Measurements from ENCODE around the gene DGKD.

The DGKD gene

GRCh38 chr2:233430651-233431050 lies 76.4 kb downstream of the DGKD start:
- no peak for DNase-seq

DNA sequence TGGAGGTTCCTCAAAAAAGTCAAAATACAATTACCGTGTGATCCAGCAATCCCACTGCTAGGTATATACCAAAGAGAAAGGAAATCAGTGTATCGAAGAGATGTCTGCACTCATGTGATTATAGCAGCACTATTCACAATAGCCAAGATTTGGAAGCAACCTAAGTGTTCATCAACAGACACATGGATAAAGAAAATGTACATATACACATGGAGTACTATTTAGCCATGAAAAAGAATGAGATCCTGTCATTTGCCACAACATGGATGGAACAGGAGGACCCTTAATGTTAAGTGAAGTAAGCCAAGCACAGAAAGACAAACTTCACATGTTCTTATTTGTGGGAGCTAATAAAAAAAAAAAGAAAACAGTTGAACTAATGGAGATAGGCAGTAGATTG lies 78.7 kb downstream of the DGKD start:
- DNase-seq: no peak

DNA sequence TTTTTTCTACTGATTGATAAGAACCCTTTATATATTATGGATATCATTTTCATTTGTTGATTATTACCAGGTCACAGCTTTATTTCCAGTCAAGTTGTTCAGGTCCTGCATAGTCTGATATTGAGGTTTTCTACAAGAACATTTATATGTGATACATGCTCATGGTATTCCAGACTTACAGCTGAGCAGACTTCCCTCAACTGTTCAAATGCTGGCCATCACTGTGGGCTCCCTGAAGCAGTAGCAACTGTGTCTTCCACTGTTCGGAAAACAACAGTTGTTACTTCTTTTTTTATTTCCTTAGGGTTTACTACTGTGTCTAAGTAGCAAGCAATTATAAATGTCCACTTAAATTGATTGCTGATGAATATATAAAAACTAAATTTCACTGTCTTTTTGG lies 79.5 kb downstream of the DGKD start:
- no peak for DNase-seq

DNA sequence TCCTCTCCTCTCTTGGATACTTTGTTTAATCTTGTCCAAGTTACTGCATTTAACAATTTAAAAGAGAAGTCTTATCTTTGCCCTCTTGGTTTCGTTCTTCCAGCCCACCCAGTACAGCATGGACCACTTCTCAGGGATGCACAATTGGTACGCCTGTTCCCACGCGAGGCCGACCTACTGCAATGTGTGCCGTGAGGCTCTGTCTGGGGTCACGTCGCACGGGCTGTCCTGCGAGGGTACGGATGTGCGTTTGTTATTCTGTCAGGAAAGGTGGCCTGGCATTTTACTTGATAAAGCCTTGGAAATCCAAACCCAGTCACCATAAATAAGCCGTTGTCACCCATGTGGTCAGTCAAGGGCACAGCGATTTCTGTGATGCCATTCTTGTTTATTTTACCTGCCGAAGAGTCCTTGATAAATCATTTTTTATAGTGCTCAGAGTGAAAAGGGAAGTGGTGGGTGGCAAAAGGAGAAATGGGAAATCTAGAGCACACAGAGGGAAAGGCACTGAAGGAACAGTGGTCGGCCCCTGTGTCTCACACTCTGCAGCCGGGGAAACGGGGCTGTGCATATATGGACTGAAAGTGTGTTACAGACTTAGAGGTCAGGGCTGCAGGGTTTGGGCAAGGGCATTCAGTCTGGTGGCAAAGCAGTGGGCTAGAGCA lies 80.5 kb downstream of the DGKD start:
- DNase-seq: no peak

DNA sequence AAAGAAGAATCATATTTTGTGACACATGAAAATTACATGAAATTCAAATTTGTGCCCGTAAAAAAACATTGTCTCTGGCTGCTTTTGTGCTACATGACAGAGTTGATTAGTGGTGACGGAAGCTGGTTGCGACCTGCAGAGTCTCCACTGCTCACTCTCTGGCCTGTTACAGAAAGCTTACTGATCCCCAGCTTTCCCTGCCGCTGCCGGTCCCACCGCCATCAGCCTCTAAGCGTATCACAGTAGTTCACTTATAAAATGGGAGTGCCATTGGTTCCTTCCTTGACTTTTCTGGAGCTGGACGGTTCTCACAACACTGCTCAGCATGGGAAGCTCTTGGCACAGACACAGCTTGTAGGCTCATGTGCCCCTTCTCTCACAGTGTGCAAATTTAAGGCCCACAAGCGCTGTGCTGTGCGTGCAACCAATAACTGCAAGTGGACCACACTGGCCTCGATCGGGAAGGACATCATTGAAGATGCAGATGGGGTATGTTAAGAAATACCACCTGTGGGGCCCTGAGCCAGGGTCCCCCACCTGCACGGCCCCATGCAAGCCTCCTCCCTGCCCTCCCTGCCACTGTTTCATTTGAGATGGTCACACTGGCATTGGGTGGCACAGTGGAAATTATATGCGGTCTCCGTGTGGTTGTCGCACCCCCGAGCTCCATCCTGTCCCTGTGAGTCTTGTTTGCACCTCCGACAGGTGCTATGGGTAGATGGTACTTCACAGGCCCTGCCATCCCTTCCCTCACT lies 81.3 kb downstream of the DGKD start:
- no peak for DNase-seq

DNA sequence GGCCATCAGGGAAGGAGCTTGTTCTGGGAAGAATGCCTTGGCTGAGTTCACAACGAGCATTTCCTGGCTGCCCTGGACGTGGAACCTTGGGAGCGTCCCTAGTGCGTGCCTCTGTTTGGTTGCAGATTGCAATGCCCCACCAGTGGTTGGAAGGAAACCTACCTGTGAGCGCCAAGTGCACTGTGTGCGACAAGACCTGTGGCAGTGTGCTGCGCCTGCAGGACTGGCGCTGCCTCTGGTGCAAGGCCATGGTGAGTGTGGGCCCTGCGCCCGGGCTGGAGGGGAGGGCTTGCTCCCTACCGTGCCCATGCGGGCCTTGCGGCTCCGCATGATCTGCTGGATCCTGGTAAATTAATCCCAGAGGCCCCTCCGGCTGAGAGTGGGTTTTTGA lies 81.9 kb downstream of the DGKD start:
- DNase-seq: no peak

DNA sequence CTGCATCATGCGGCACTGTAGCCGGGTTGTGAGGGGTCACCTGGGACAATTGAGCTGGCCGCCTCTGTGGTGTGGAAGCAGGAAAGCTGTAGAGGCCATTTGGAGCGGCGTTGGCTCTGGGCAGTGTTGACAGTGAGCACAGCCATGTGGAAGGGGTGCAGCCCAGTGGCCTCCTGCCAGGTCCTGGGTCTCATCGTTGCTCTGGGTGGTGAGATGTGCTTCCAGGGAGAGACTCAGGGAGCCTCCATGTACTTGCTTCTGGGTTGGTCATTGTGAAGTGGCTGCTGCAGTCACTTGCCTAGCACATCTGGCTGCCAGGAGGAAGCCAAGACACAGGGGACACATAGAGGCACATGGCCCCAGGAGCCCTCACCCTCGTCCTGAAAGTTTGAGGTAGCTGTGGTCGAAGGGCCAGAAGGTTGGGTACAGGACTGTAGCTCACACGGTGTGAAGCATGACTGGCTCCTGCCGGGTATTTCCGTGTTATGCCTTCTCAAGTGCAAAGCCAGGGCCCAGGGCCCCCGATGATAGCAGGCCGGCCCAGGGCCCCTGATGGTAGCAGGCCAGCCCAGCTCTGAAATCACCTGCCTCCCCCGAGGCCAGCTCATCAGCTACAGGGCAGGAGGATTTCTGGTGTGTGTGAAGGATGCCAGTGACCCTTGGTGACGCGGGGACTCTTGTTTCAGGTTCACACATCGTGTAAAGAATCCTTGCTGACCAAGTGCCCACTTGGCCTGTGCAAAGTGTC lies 82.6 kb downstream of the DGKD start:
- DNase-seq: no peak

DNA sequence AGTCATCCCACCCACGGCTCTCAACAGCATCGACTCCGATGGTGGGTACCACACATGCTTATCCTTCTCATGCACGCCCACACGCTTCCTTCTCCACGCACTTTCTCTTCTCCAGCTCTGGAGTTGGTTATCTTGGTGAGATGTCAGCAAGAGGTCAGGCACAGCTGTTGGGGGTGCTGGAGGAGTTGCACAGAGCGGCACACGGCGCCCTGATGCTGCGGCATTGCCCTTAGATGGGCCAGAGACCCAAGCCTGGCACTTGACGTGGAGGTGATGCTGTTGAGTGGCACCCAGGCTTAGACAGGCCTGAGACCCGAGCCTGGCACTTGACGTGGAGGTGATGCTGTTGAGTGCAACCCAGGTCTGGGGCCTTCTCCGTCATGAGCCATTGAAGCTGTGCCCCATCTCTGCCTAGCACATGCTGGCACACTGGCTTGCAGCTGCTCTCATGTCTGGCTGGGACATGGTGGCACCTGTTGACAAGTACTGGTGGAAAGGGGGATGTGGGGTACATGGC lies 83.2 kb downstream of the DGKD start:
- DNase-seq: no peak

- no peak for DNase-seq
These were observed 84.4 kb downstream of the DGKD start for GRCh38 chr2:233438573-233439147.

DNA sequence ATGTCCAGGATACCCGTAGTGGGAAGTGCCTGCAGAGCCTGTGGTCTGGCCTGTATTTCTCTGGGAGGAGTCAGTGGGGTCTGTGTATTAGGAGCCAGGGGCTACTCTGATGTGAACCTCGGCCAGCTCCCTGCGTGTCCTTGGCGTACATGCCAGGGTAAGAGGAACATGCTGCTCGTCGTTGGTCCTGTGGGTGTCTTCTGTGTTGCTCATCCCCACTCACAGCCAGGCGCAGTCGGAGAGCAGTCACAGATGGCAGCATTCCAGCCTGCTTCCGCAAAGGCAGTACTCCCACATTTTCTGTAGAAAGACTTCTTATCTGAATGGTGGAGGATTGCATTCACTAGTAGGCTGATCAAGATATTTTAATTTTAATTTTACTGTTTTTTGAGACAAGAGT lies 84.9 kb downstream of the DGKD start:
- DNase-seq: no peak

- no peak for DNase-seq
These were observed 86.0 kb downstream of the DGKD start for GRCh38 chr2:233440314-233440713.

DNA sequence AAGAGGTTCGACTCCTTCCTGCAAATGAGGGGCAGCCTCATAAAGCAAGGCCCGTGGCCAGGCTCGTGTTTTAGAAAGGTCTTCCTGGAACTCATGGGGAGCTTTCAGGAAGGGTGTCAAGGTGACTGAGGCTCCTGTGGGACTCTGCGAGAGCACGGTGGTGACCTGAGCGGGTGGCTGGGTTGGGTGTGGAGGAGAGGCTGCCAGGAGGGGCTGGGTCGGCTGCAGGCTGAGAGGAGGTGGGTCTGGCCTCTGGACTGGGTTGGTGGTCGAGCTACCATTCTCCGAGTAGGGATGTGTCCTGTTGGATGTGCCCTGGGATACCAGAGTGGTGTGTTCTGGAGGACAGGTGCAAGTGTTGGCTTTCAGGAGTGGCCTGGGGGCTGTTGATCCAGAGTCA lies 86.4 kb downstream of the DGKD start:
- no peak for DNase-seq

- no peak for DNase-seq
These were observed 87.1 kb downstream of the DGKD start for GRCh38 chr2:233441161-233442027.

DNA sequence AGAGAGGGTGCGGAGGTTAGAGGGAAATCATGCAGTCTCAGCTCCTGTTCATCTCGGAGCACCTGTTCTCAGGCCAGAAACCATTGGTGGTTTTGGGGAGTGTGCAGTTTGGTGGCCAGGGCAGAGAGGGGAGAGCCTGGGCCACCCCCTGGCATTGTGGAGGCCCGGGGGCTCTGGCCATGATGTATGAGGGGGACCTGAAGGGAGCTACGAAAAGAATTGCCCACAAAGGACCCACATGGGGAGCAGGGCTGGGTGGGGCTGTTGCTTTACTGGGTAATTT lies 87.7 kb downstream of the DGKD start:
- DNase-seq: no peak

DNA sequence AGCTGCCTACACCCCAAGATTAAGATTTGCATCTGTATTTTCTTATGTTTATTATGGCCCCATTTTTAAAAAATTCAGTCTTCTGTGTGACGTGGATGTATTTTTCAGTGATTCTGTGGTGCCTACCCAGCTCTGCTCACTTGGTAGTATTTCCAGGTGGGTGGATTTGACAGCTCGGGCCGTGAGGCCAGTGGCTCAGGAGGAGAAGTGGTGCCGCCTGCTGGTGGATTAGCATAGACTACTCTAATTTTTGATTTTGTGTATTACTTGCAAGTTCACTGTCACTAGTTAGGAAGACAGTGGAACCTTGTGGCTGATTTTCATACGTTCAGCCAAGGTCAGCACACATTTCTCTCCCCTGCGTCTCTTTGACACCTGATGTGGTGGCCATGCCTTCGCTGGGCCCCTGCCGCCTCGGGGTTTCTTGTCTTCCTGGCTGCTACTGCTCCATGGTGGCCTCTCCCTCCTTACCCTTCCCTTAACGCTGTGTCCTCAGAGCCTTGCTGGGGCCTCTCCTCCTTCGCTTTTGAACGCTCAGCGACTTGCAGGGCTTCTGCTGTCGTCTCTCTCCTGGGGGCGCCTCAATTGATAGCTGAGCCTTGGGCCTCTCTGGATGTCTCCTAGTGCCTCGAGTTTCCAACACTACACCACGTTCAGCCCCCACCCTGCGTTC lies 89.4 kb downstream of the DGKD start:
- DNase-seq: peak; percentile 79 to 86

DNA sequence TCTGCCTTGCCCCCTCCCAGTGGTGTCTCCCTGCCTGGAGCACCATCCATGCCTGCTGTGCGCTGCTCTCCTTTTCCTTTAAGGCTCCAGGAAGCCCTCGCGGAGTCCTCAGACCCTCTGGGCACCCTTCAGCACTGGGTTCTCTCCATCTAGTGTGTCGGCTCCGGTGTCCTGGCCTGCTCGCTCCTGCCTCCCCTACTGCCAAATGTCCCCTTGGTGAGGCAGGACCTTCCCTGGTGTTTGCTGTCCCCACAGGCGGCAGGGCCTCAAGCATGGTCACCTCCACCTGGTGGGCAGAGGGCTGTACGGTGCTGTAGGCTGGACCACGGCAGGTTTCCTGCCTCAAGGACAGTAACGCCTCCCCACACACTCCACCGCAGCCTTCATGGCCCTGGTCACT lies 90.2 kb downstream of the DGKD start:
- DNase-seq: no peak

- no peak for DNase-seq
These were observed 91.0 kb downstream of the DGKD start for GRCh38 chr2:233445152-233445830.

DNA sequence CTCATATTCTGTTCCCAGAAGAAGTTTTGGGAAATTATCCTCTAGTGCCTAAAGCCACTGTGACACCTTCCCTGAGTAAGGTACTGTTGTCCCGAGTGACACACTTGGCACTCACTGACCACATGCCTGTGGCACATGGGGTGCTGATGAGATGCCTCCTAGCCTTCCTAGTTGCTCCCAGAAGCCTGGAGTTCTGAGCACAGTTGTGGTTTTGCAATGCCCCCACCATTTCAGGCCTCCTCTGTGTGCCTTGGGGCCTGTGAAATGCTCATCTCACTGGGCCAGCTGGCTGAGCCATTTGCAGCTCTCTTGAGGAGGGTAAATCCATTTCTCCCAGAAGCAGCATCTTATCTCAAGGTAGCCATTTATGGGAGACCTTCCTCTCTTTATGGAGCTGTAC lies 91.8 kb downstream of the DGKD start:
- no peak for DNase-seq

DNA sequence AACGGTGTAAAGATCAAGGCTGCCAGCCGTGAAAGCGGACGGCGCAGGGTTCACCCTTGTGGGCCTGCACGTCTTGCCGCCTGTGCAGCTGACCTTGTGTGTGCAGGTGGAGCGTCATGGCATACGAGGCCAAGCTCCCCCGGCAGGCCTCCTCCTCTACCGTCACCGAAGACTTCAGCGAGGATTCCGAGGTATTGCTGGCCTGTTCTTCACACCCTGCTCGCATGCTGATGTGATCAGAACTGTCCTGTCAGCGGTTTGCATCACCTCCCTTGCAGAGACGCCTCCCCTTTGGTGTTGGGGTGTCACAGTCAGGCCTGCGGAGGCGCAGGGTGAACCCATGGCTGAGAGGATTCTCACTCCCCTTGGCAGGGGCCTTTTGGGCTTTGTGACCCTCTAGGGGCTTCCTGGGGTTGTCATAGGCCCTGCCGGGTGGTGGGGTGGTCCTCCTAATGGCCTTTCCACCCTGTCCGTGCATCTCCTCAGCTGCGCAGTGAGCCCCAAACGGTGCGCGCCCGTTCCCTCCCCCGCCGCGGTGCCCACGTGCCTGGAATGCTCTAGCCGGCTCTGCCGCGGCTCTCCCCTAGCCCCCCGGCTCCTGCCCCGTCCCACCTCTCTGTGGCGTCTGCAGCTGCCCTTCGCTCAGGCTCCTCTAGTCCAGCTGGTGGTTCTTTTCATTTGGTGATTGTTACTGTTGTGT lies 92.5 kb downstream of the DGKD start:
- DNase-seq: no peak

GRCh38 chr2:233447506-233448219 lies 93.4 kb downstream of the DGKD start:
- DNase-seq: no peak
